Muscle of back (tissue), 11 donors: Measurements from ENCODE around the gene DDI2. TPM values are rescaled to one million over a fixed set of nuclear protein-coding genes. Genes with fewer than 3 reads are reported as not detected.
"Not testable (repeated sequence)": the region's sequence is repeated elsewhere in the genome, so short reads cannot be mapped to it uniquely, and the experiment has no call there.

Experiments
- DNase-seq, 3 donors: peaks; one replicate each; pipeline versions ENCODE4 v3.0.0 to v3.0.0-alpha.2; 2013
- polyA plus RNA-seq, 10 donors: library from polyadenylated mRNA; unstranded; fragments of 120-200 nt; gene quantifications; one replicate each; pipeline ENCODE4 v1.2.1, GENCODE V29; 2013; ENCODE audit not compliant: insufficient read length in 10 of 10

DDI2 gene
- polyA plus RNA-seq, 10 donors = 12.5 to 25.8 (median 18.9) TPM

DNA sequence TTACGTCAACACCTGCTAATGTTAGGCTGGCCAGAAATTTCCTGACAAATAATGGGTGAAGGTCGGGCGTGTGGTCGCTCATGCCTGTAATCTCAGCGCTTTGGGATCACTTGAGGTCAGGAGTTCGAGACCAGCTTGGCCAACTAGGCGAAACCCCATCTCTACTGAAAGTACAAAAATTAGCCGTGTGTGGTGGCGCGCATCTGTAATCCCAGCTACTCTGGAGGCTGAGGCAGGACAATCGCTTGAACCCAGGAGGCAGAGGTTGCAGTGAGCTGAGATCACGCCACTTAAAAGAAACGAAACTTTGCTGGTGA, 13.3 kb upstream of the DDI2 start:
- not testable (repeated sequence) for DNase-seq

DNA sequence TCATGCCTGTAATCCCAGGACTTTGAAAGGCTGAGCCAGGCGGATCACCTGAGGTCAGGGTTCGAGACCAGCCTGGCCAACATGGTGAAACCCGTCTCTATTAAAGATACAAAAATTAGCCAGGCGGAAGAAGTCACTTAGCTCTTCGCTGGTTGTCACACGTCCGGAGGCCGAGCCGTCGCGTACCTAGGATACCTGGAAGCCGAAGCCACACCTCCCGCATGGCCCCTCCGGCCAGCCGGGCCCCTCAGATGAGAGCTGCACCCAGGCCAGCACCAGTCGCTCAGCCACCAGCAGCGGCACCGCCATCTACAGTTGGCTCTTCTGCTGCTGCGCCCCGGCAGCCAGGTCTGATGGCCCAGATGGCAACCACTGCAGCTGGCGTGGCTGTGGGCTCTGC, 12.9 kb upstream of the DDI2 start:
- DNase-seq = not testable (repeated sequence)

- no peak for DNase-seq
Observed at GRCh38 chr1:15605398-15606383, 11.6 kb upstream of the DDI2 start.

DNA sequence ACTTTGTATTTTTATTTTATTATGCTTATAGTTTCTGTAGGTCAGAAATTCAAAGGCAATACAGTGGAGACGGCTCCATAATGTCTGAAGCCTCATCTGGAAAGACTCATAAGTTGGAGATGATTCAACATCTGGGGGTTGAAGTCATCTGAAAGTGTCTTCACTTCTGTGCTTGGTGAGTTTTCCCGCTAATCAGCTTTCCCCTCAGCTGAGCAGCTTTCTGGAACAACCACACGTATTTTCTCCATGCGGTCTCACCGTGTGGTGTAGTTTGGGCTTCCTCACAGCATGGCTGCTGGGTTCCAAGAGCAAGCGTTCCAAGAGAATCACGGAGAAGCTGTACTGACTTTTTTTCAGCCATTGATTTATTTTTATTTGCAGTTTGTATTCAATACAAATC, 7.6 kb upstream of the DDI2 start:
- DNase-seq = no peak

GRCh38 chr1:15610167-15610566, 7.1 kb upstream of the DDI2 start:
- no peak for DNase-seq

DNA sequence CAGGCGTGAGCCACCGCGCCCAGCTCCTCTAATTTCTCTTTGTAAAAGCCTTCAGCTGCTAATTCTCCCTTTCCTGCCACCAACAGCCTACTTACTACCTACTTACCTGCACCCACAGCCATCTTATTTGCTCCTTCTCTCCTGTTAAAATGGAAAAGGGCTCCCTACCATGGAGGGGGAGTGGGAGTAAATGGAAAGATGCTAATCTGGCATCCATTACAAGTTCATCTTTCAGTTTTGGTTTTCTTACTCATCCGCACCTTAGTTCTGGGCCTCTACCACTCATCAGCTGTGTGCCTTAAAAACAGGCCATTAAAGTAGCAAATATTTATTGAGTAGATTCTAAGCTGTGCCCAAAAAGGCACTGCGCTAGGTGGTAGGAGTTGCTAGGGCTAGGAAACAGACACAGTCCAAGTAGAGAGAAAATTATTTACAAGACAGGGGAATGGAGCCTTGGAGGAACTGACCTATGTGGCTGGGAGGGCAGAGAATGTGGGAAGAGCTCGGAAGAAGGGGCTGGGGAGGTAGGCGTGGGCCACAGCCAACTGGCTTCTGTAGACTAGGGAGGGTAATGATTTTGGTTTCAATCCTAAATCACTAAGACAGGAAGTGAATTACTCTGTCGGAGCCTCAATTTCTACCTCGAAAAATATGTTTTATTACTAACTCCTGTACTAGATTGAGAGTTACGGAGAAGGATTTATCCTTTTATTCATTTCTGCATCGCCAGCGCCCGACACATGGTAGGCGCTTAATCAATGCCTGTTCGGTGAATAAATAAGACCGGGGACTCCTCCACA, 685 bp upstream of the DDI2 start:
- no peak for DNase-seq

- DNase-seq = peak in 1 of 3 donors; percentile 67
Observed at GRCh38 chr1:15618077-15618654, 908 bp downstream of the DDI2 start.

GRCh38 chr1:15618655-15619525, 1.6 kb downstream of the DDI2 start:
- peak in 1 of 3 donors; percentile 36 for DNase-seq

GRCh38 chr1:15620155-15620545, 2.9 kb downstream of the DDI2 start:
- no peak for DNase-seq

- no peak for DNase-seq
Observed at GRCh38 chr1:15620902-15621682, 3.8 kb downstream of the DDI2 start.

DNA sequence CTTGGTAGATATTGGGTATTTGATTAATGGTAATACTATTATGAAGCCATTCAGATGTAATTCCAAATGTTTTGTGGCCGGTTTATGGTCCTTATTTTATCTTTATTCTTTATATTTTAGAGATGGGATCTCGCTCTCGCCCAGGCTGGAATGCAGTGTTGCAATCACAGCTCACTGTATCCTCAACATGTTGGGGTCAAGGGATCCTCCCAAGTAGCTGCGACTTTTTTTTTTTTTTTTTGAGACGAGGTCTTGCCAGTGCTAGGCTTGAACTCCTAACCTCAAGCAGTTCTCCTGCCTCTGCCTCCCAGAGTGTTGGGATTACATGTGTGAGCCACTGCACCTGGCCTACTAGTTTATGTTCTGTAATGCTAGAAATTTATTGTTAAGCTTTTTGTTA, 4.7 kb downstream of the DDI2 start:
- DNase-seq = no peak

DNA sequence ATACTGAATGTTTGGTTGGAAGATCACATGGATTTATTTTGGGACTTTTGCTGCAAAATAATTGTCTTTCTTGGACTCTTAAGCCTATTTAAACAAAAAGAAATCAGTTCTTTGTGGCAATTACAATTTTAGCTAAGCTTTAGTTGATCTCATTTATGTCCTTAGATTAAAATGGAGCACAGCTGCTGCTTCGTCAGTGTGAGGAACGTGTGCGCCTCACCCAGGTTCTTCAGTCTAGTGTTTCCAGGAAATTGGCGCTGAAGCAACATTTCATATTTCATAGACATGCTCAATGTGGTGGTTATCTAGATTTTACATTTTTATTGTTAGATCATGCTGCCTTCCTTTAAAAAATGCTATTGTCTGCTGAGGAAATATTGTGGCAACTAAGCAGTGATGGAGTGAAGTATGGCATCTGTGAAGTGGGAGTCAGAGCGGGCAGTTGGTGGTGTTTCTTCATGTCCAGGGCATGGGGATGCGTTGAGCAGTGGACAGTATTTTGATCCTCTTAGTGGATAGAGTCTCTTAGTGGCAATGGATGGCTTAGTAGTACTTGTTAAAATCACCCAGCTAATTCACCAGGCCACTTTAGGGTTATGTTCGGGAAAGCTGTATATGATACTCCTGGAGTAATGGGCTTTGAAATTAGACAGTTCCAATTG, 5.6 kb downstream of the DDI2 start:
- no peak for DNase-seq

GRCh38 chr1:15623435-15623834, 6.2 kb downstream of the DDI2 start:
- DNase-seq = no peak

DNA sequence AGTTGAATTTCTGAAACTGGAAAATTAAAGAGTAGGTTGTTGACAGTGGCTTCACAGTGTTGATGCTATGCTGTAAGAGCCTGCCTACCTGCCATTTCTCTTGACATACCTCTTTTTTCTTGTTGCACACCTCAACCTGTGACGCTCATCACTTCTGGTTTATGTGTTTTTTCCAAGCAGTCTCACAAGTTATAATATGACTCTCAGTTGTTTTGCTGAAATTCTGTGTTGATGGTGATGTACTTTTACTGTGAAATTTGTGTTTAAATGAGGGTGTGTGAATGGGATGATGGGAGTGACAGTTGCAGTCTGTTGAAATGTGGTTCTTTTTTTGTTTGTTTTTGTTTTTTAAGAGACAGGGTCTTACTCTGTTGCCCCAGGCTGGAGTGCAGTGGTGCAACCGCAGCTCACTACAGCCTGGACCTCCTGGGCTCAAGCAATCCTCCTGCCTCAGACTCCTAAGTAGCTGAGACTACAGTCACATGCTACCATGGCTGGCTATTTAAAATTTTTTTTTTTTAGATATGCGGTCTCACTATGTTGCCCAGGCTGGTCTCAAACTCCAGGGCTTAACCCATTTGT, 7.0 kb downstream of the DDI2 start:
- no peak for DNase-seq

DNA sequence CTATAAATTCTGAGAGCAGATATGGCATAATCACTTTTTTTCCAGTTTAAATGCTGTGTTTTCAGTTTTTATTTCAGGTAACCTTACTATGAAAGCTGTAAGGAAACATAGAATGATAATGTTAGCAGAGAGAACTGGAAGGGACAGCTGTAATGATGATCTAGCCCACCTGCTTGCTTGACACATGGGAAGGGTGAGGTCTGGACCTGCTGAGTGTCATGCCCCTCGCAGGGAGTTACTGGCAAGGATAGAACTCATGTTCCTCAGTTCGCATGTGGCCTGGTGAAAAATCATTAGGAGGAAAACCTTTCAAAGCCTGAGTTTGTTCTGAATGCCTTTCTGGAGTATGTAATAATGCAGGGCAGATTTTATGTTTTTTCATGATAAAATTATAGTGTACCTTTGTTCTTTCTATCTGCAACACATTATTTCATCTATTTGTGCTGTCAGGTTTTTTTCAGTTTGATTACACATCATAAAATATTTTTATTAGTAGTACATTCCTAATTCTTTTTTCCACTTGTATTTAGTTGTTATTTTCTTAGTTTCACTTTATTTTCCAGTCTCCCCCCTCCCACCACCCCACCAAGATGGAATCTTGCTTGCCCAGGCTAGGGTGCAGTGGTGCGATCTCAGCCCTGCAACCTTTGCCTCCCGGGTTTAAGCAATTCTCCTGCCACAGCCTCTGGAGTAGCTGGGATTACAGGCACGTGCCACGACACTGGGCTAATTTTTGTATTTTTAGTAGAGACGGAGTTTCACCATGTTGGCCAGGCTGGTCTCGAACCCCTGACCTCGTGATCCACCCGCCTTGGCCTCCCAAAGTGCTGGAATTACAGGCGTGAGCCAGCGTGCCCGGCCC, 8.0 kb downstream of the DDI2 start:
- no peak for DNase-seq

DNA sequence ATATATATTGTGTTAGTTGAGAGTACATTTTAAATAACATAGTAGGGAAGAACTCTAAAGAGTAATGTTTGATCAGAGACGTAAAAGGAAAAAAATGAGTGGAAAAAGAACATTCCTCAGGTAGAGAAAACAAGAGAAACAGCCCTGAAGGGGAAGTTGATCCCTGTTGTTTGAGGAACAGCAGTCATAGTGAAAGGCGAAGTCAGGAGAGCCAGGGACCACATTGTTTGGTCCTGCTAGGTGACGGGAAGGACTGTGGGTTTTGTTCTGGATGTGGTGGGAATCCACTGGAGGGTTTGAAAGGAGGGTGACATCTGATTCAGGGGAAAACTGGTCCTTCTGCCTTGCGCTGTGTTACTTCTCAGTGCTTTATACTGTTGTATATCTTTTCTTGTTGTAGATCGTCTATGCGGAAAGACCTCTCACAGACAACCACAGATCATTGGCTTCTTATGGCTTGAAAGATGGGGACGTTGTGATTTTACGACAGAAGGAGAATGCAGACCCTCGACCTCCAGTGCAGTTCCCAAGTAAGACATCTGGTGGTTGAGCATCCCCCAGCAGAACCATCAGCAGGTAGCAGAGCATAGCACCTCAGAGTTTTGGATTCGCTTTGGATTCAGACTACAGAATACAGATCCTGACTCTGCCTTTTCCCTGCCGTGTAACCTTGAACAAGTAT, 9.2 kb downstream of the DDI2 start:
- peak in 1 of 3 donors; percentile 14 for DNase-seq

GRCh38 chr1:15627343-15627988, 10.2 kb downstream of the DDI2 start:
- DNase-seq = peak in 1 of 3 donors; percentile 15

- DNase-seq = no peak
Observed at GRCh38 chr1:15628003-15628402, 10.7 kb downstream of the DDI2 start.
